IPS-20b (cell line): ENCODE measurements around the gene LRCH2.

Experiments used
- H3K27ac ChIP-seq: one replicate; pipeline ENCODE4 v1.5.1; 2013; ENCODE audit warnings: low read length
- H3K27me3 ChIP-seq: 2 replicates; pipeline ENCODE4 v1.6.1; 2013; ENCODE audit warnings: mild to moderate bottlenecking, low read length, inconsistent platforms; ENCODE audit not compliant: insufficient read depth
- H3K36me3 ChIP-seq: 2 replicates; pipeline ENCODE4 v1.6.1; 2013; ENCODE audit warnings: low read depth, mild to moderate bottlenecking, inconsistent platforms, low read length, moderate library complexity; ENCODE audit not compliant: insufficient read depth
- H3K4me1 ChIP-seq: 2 replicates; pipeline ENCODE4 v1.6.1; 2013; ENCODE audit warnings: mild to moderate bottlenecking, control low read depth, inconsistent platforms, low read length, moderate library complexity; ENCODE audit not compliant: insufficient read depth
- H3K4me3 ChIP-seq: 2 replicates; pipeline ENCODE4 v1.5.1; 2013; ENCODE audit warnings: mild to moderate bottlenecking, low read length, inconsistent platforms
- H3K9ac ChIP-seq: 2 replicates; pipeline ENCODE4 v1.6.1; 2013; ENCODE audit warnings: low read depth, mild to moderate bottlenecking, inconsistent platforms, low read length, moderate library complexity
- H3K9me3 ChIP-seq: 2 replicates; pipeline ENCODE4 v1.6.1; 2013; ENCODE audit warnings: mild to moderate bottlenecking, low read depth, low read length, inconsistent platforms; ENCODE audit not compliant: insufficient read depth

LRCH2 gene

GRCh38 chrX:115142057-115142456, 91.8 kb downstream of the LRCH2 start:
- Histone ChIP-seq H3K9me3 (no peaks in the 10 kb centered on the region), H3K27ac (no peak overlapping the region)

GRCh38 chrX:115138040-115138439, 95.9 kb downstream of the LRCH2 start:
- Histone ChIP-seq H3K4me3 (no peak overlapping the region), H3K27ac (no peak overlapping the region), H3K9me3 (no peaks in the 10 kb centered on the region), H3K27me3 (no peaks in the 10 kb centered on the region), H3K36me3 (no peaks in the 10 kb centered on the region), H3K9ac (no peak overlapping the region), H3K4me1 (no peaks in the 10 kb centered on the region)

More at GRCh38 chrX:115142057-115142456, 91.8 kb downstream of the LRCH2 start:
- H3K9ac ChIP-seq, result no peak overlapping the region
- H3K27me3 ChIP-seq, result no peaks in the 10 kb centered on the region
- no peak overlapping the region for H3K4me3 ChIP-seq
- no peaks in the 10 kb centered on the region for H3K36me3 ChIP-seq
- H3K4me1 ChIP-seq, result no peaks in the 10 kb centered on the region

- H3K27ac ChIP-seq, result no peak overlapping the region
- H3K4me3 ChIP-seq, result no peak overlapping the region
- H3K36me3 ChIP-seq, result no peaks in the 10 kb centered on the region
- no peak overlapping the region for H3K9ac ChIP-seq
- H3K9me3 ChIP-seq, result no peaks in the 10 kb centered on the region
- no peaks in the 10 kb centered on the region for H3K4me1 ChIP-seq
- H3K27me3 ChIP-seq, result no peaks in the 10 kb centered on the region
Measured at GRCh38 chrX:115134382-115134781, 99.5 kb downstream of the LRCH2 start.

- no peak overlapping the region for H3K9ac ChIP-seq
- H3K36me3 ChIP-seq, result no peaks in the 10 kb centered on the region
- no peak overlapping the region for H3K4me3 ChIP-seq
- H3K4me1 ChIP-seq, result no peaks in the 10 kb centered on the region
- no peak overlapping the region for H3K27ac ChIP-seq
- H3K27me3 ChIP-seq, result no peaks in the 10 kb centered on the region
- no peaks in the 10 kb centered on the region for H3K9me3 ChIP-seq
Measured at GRCh38 chrX:115112411-115112810, 121.5 kb downstream of the LRCH2 start.

GRCh38 chrX:115098897-115099296, 135.0 kb downstream of the LRCH2 start:
- Histone ChIP-seq H3K36me3 (no peaks in the 10 kb centered on the region), H3K4me1 (no peaks in the 10 kb centered on the region), H3K9ac (no peak overlapping the region), H3K4me3 (no peak overlapping the region), H3K27me3 (no peaks in the 10 kb centered on the region), H3K9me3 (no peaks in the 10 kb centered on the region), H3K27ac (no peak overlapping the region)

- no peaks in the 10 kb centered on the region for H3K4me1 ChIP-seq
- no peak overlapping the region for H3K27ac ChIP-seq
- no peak overlapping the region for H3K4me3 ChIP-seq
- no peaks in the 10 kb centered on the region for H3K9me3 ChIP-seq
- no peaks in the 10 kb centered on the region for H3K27me3 ChIP-seq
- no peaks in the 10 kb centered on the region for H3K36me3 ChIP-seq
- H3K9ac ChIP-seq, result no peak overlapping the region
Measured at GRCh38 chrX:115093191-115093590, 140.7 kb downstream of the LRCH2 start.

- H3K9ac ChIP-seq, result no peak overlapping the region
- H3K27ac ChIP-seq, result no peak overlapping the region
- no peaks in the 10 kb centered on the region for H3K27me3 ChIP-seq
- no peaks in the 10 kb centered on the region for H3K36me3 ChIP-seq
- no peaks in the 10 kb centered on the region for H3K9me3 ChIP-seq
- no peaks in the 10 kb centered on the region for H3K4me1 ChIP-seq
- H3K4me3 ChIP-seq, result no peak overlapping the region
Measured at GRCh38 chrX:115089419-115089818, 144.5 kb downstream of the LRCH2 start.

GRCh38 chrX:115068896-115069295, 165.0 kb downstream of the LRCH2 start:
- Histone ChIP-seq H3K36me3 (no peaks in the 10 kb centered on the region), H3K27me3 (no peaks in the 10 kb centered on the region), H3K4me3 (no peak overlapping the region), H3K27ac (no peak overlapping the region), H3K9me3 (no peaks in the 10 kb centered on the region), H3K9ac (no peak overlapping the region), H3K4me1 (no peaks in the 10 kb centered on the region)

- H3K36me3 ChIP-seq, result no peaks in the 10 kb centered on the region
- no peak overlapping the region for H3K9ac ChIP-seq
- H3K4me3 ChIP-seq, result no peak overlapping the region
- H3K9me3 ChIP-seq, result no peaks in the 10 kb centered on the region
- no peaks in the 10 kb centered on the region for H3K27me3 ChIP-seq
- H3K4me1 ChIP-seq, result no peaks in the 10 kb centered on the region
- H3K27ac ChIP-seq, result no peak overlapping the region
Measured at GRCh38 chrX:115067812-115068211, 166.1 kb downstream of the LRCH2 start.

- H3K9ac ChIP-seq, result no peak overlapping the region
- H3K4me1 ChIP-seq, result no peaks in the 10 kb centered on the region
- H3K27me3 ChIP-seq, result no peaks in the 10 kb centered on the region
- H3K4me3 ChIP-seq, result no peak overlapping the region
- H3K27ac ChIP-seq, result no peak overlapping the region
- H3K9me3 ChIP-seq, result no peaks in the 10 kb centered on the region
- H3K36me3 ChIP-seq, result no peaks in the 10 kb centered on the region
Measured at GRCh38 chrX:115065304-115065703, 168.6 kb downstream of the LRCH2 start.
